Measurements from ENCODE around the gene KCTD6.

KCTD6 gene

DNA sequence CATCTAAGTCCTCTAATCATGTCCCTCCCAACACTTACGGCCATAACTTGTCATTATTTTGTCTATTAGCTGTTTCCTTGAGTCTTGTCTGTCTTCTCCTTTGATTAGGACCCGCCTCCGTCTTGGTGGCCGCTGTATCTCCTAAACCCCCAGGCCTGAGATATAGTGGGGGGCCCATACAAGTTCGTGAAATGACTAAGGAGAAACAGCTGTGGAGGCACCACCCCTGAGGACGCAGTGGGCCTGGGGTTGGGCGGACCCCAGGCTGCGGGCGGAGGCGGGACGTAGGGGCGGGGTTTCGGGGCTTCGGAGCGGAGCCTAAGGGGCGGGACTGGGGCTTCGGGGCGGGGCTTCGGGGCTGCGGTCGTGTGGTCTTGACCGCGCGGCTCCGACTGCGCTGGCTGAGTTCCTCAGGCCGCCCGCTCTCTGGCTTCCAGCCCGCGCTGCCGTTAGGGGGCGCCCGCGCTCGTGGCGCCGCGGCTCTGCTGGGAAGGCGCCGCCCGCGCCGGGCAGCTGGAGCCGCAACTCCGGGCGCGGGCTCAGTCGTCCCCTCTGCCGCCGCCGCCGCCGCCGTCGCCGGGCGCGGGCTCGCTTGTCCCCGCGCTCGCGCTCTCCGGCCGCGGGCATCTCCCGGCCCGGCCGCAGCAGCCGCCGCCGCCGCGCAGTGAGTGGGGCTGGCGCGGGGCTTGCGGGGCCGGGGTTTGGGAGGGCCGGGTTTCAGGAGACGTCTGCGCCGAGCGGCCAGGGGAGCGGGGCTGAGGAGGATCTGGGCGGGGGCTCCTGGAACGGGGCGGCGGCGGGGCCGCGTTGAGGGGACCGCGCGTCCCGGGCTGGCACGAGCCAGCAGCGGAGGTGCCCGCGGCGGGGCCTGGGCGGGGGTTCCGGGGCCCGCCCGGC is at the start of gene KCTD6:
Gene KCTD6 (plus strand): TSS at position 591 of the 897 bp plus-strand sequence. CDS start 6,660 bp downstream, outside the sequence.
- peak; percentile 48 for DNase-seq

DNA sequence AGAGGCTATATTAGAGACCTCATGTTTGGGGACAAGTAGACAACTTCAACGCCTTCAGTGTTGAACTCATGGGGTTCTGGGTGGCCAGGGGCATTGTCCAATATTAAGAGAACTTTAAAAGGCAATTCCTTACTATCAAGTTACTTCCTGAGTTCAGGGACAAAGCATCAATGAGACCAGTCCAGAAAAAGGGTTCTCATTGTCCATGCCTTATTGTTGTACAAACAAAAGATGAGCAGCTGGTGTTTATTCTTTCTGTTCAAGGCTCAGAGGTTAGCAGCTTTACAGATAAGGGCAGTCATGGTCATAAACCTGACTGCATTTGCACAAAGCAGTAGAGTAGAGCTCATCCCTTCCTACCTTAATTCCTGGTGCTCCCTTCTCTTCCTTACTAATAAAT is 39.7 kb upstream of the KCTD6 start:
- no peak for DNase-seq

DNA sequence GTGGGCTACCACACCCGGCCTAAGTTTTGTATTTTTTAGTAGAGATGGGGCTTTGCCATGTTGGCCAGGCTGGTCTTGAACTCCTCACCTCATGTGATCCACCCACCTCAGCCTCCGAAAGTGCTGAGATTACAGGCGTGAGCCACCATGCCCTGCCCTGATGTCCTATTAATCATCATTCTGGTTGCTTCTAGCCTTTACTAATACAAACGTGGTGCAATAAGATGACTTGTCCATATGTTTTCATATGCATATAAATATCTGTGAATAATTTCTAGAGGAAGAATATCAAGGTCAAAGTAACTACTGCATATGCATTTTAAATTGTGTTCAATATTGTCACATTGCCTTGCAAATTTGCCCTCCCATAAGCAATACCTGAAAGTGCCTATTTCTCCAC is 32.7 kb upstream of the KCTD6 start:
- DNase-seq = no peak

DNA sequence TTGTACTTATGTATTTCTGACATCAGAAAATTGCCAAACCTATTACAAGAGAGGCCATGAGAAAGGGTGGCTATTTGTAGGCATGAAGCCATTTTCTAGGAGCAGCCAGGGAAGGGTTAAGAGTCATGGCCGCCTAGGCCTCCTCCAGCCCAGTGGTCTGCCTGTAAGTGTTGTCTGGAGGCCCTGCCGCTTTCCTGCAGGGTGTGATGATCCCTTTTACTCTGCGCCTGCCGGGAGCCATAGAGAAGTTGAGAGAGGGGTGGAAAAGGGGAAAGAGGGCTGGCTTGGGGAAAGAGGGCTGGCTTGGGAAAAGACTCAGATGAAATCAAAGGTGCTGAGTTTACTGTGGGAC is 29.1 kb upstream of the KCTD6 start:
- DNase-seq = no peak

GRCh38 chr3:58463181-58463941 is 28.5 kb upstream of the KCTD6 start:
- no peak for DNase-seq

DNA sequence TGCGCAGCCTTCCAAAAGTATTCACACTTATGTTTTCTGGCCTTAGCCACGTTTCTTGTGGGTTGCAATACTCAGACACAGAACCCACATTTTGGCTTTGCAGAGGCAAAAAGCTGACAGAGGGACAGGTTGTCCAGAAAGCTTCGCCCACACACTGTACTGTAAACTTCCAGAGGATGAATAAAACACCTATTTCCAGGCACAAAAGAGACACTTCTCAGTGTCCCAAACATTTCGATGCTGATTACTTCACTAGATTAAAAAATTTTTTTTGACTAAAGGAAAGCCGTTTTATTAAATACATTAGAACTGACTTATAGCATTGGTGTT is 28.0 kb upstream of the KCTD6 start:
- no peak for DNase-seq

- no peak for DNase-seq
Measured at GRCh38 chr3:58464866-58465265, 27.0 kb upstream of the KCTD6 start.

- no peak for DNase-seq
Measured at GRCh38 chr3:58466899-58467563, 24.9 kb upstream of the KCTD6 start.

DNA sequence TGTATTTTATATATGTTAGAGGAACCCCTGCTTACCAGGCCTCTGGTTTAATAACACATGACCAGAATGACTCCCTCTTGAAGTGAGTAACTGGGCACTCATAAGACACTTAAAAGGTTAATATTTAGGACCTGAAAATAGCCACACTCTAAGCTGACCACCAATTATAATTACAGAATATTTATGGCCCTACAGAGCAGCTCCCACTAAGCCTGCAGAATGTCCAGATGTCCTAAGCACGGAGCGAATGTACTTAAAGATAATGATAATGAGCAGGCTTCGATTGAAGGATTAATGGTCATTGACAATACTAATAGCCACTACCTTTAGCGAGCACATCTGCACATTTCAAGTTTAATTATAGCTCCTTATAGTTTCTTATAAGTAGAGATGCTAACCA is 22.8 kb upstream of the KCTD6 start:
- no peak for DNase-seq

DNA sequence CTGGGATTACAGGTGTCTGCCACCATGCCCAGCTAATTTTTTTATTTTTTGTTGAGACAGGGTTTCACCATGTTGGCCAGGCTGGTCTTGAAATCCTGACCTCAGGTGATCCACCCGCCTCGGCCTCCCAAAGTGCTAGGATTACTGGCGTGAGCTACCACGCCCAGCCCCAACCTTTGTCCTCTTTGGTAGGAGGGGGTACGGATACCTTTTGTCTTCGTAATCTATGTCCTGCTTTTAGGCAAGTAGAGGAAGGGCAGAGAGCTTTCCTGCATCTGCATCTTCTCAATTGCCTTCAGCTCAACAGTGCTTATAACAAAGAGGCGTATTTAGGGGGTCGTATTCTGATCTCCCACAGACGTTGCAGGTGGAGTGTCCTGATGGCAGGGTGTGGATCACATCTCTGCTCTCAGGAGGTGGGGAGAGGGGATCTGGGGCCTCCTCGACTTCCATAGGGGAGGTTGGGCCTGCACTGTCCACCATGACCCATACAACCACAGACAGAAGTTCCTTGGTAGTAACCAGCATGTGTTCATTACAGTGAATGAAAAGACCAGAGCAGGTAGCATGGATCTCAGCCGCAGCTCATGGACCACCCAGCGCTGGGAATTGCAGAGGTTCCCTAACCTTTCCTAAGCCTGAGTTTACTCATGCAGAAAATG is 21.4 kb upstream of the KCTD6 start:
- no peak for DNase-seq

DNA sequence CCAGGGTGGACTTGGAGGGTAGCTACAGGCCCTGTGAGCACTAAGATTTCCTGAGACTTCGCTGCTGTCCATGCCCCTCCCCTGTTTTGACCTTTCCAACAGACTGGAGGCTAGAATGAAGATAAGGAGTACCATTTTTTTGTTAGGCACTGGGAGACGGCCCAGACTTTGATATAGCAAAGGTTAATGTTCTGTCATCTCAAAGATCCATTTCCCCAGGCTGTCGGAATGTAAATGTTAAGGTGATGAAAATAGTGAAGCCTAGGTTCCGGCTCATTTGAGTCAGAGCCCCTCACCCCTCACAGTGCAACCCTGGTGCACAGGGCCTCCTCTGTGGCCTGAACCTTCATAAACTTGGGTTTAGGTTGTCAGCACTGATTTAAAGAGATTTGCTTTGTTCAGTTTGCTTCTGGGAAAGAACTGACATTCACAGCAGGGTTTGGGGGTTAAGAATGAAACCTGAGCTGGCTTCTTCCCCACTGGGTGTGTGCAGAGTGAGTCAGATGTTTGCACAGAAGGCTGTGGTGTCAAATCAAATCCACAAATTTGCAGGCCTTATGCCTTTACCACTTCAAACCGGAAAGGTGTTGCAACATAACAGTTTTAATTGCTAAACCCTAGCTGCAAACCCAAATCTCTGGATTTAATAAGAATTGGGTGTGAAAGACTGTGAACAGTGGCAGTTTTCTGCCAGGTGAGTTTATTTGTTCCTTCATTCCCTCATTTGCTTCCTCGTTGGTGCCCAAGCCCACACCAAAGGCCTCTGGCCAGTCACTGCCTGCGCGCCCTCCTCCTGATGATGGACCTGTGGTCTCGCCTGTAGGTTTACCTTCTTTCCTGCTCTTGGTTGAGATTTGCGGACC is 20.6 kb upstream of the KCTD6 start:
- DNase-seq = peak; percentile 56

- no peak for DNase-seq
Measured at GRCh38 chr3:58473275-58473674, 18.6 kb upstream of the KCTD6 start.

DNA sequence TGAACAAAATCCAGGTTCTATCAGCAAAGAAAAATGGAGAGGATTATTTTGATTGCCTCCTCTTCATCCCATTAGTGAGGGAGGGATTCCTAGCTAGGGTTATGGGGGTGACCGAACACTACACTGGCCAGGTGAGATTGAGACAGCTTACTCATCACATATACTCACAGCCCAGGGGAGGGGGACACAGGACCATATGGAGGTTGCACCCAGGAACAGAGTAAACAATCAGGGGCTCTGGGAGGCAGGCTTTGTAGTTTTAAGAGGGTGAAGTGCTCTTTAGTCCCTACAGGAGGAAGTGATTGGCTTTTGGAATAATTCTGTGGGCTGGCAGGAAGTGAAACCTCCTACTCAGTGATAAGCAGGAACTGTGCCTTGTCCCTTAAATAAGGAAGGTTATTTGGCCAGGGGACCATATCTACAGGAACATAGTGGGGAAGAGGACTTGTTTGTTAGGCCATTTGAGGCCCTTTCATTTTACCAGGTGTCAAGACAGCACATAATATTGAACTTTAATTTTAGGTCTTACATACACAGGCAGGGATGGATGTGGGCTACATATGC is 17.5 kb upstream of the KCTD6 start:
- no peak for DNase-seq

- no peak for DNase-seq
Measured at GRCh38 chr3:58474967-58475578, 16.8 kb upstream of the KCTD6 start.

DNA sequence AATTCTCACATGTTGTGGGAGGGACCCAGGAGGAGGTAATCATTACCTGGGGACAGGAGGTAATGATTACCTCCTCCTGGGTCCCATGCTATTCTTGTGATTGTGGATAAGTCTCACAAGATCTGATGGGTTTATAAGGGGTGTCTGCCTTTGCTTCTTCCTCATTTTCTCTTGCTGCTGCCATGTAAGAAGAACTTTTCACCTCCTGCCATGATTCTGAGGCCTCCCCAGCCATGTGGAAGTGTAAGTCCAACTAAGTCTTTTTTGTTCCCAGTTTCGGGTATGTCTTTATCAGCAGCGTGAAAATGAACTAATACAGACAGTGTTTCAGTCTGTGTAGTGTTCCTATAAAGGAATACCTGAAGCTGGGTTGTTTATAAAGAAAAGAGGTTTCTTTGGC is 13.1 kb upstream of the KCTD6 start:
- DNase-seq = no peak

GRCh38 chr3:58480309-58480708 is 11.6 kb upstream of the KCTD6 start:
- no peak for DNase-seq

DNA sequence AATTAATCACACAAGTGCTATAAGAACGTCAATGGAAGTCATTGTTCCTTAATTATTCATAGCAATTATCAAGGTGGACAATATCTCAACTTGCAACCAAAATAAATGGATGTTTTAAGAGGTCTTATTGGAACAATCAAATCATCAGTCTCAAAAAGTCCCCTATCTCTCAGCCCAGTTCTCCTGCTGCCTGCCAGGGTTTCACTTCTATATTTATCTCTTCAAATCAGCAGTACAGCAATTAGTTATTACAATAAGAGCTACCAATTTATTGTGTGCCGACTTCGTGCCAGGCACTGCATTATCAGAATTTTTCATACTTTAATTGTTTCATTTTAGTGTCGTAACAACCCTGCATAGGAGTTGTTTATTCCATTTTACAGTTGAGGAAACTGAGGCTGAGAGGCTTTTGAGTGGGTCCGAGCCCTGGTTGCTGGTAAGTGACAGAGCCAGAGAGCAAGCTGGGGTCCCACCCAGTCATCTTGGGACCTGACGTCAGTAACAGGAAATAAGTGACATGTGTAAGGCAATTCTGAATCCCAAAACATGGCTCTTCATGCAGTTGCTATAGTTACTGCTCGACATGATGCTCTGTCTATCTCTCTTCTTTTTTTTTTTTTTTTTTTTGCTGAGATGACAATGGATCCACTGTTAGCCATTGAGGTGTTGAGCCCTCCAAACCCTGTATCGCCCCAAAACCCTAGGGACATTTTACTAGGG is 8.8 kb upstream of the KCTD6 start:
- no peak for DNase-seq

- no peak for DNase-seq
Measured at GRCh38 chr3:58484045-58484721, 7.7 kb upstream of the KCTD6 start.

GRCh38 chr3:58484722-58485069 is 7.2 kb upstream of the KCTD6 start:
- DNase-seq = no peak

GRCh38 chr3:58485801-58486435 is 6.0 kb upstream of the KCTD6 start:
- DNase-seq = no peak

Measured in NCI-H510A (cell line).